Mesenchymal stem cell (in vitro differentiated cells and primary cell): Measurements from ENCODE around the gene PEF1.

Experiments
- DNase-seq: peaks from one replicate; pipeline ENCODE4 v3.0.0-alpha.2; 2013
- H2AFZ ChIP-seq: one replicate; pipeline ENCODE4 v1.6.1; 2013; ENCODE audit warnings: low read depth, mild to moderate bottlenecking, control low read depth, inconsistent platforms, low read length, moderate library complexity
- H2AK5ac ChIP-seq: 2 replicates; pipeline ENCODE4 v1.6.1; 2013; ENCODE audit warnings: low read length, moderate library complexity, mild to moderate bottlenecking, inconsistent platforms; ENCODE audit not compliant: severe bottlenecking
- H2BK120ac ChIP-seq: one replicate; pipeline ENCODE4 v1.6.1; 2013; ENCODE audit warnings: low read depth, mild to moderate bottlenecking, inconsistent platforms, low read length, moderate library complexity
- H2BK12ac ChIP-seq, 2 experiments: one replicate each; pipeline ENCODE4 v1.6.1; 2013; ENCODE audit warnings: inconsistent platforms in 2 of 2, low read length in 2 of 2, mild to moderate bottlenecking in 2 of 2, moderate library complexity in 2 of 2, control low read depth in 1 of 2
- H2BK15ac ChIP-seq: one replicate; pipeline ENCODE4 v1.6.1; 2013; ENCODE audit warnings: mild to moderate bottlenecking, low read depth, inconsistent platforms; ENCODE audit not compliant: poor library complexity, severe bottlenecking
- H2BK5ac ChIP-seq: 2 replicates; pipeline ENCODE4 v1.6.1; 2013; ENCODE audit warnings: low read depth, mild to moderate bottlenecking, low read length, control low read depth, inconsistent platforms; ENCODE audit not compliant: poor library complexity, severe bottlenecking
- H3K14ac ChIP-seq, 2 experiments: one replicate each; pipeline ENCODE4 v1.6.1; 2013; ENCODE audit warnings: inconsistent platforms in 2 of 2, low read length in 2 of 2, control low read depth in 1 of 2, mild to moderate bottlenecking in 1 of 2, moderate library complexity in 1 of 2
- H3K18ac ChIP-seq, 2 experiments: one replicate each; pipeline ENCODE4 v1.6.1; 2013; ENCODE audit warnings: inconsistent platforms in 2 of 2, low read length in 2 of 2, control low read depth in 1 of 2, low read depth in 1 of 2, mild to moderate bottlenecking in 1 of 2
- H3K23ac ChIP-seq, 2 experiments: one replicate each; pipeline ENCODE4 v1.6.1; 2013; ENCODE audit warnings: inconsistent platforms in 2 of 2, low read length in 2 of 2, mild to moderate bottlenecking in 2 of 2, moderate library complexity in 2 of 2, control low read depth in 1 of 2
- H3K27ac ChIP-seq: 2 replicates; pipeline ENCODE4 v1.5.1; 2013; ENCODE audit warnings: mild to moderate bottlenecking, moderate library complexity, low read length, control low read depth, inconsistent platforms; ENCODE audit not compliant: poor library complexity, severe bottlenecking
- H3K27me3 ChIP-seq, 2 experiments: 2 replicates each; pipeline versions ENCODE4 v1.6.1 to v1.7.0; 2013; ENCODE audit warnings: low read length in 2 of 2, mild to moderate bottlenecking in 2 of 2, moderate library complexity in 2 of 2, control low read depth in 1 of 2, inconsistent platforms in 1 of 2; ENCODE audit not compliant: control insufficient read depth in 1 of 2, insufficient read depth in 1 of 2
- H3K36me3 ChIP-seq, 2 experiments: 2 replicates each; pipeline versions ENCODE4 v1.6.1 to v1.7.0; 2013; ENCODE audit warnings: low read length in 2 of 2, control low read depth in 1 of 2, inconsistent platforms in 1 of 2, low read depth in 1 of 2, mild to moderate bottlenecking in 1 of 2; ENCODE audit not compliant: insufficient read depth in 2 of 2, control insufficient read depth in 1 of 2
- H3K4ac ChIP-seq, 2 experiments: one replicate each; pipeline ENCODE4 v1.6.1; 2013; ENCODE audit warnings: inconsistent platforms in 2 of 2, low read length in 2 of 2, mild to moderate bottlenecking in 2 of 2, moderate library complexity in 2 of 2, control low read depth in 1 of 2, low read depth in 1 of 2
- H3K4me1 ChIP-seq: 2 replicates; pipeline ENCODE4 v1.6.1; 2013; ENCODE audit warnings: low read depth, low read length, control low read depth; ENCODE audit not compliant: control insufficient read depth, insufficient read depth
- H3K4me2 ChIP-seq: 2 replicates; pipeline ENCODE4 v1.6.1; 2013; ENCODE audit warnings: low read length, mild to moderate bottlenecking, inconsistent platforms; ENCODE audit not compliant: poor library complexity, severe bottlenecking
- H3K4me3 ChIP-seq, 2 experiments: 2 replicates each; pipeline versions ENCODE4 v1.5.1 to v1.7.0; 2013; ENCODE audit warnings: low read length in 2 of 2, mild to moderate bottlenecking in 2 of 2, control low read depth in 1 of 2, low read depth in 1 of 2; ENCODE audit not compliant: insufficient read depth in 1 of 2
- H3K79me1 ChIP-seq: replicated peaks from 2 replicates; pipeline ENCODE4 v1.6.1; 2013; ENCODE audit warnings: mild to moderate bottlenecking, control low read depth, low read length, inconsistent platforms; ENCODE audit not compliant: poor library complexity, severe bottlenecking
- H3K9ac ChIP-seq: 2 replicates; pipeline ENCODE4 v1.7.0; 2013; ENCODE audit warnings: mild to moderate bottlenecking, low read length, moderate library complexity
- H3K9me3 ChIP-seq: 2 replicates; pipeline ENCODE4 v1.7.0; 2013; ENCODE audit warnings: mild to moderate bottlenecking, low read length; ENCODE audit not compliant: control insufficient read depth
- H4K8ac ChIP-seq: one replicate; pipeline ENCODE4 v1.6.1; 2013; ENCODE audit warnings: inconsistent platforms, mild to moderate bottlenecking, low read length, moderate library complexity
- H4K91ac ChIP-seq: one replicate; pipeline ENCODE4 v1.6.1; 2013; ENCODE audit warnings: mild to moderate bottlenecking, low read length, inconsistent platforms
- WGBS: methylation state at CpG from one replicate; pipeline ENCODE4 v1.1.7; 2013; ENCODE audit warnings: mixed read lengths; 5-methylcytosine and 5-hydroxymethylcytosine counted together

The PEF1 gene

DNA sequence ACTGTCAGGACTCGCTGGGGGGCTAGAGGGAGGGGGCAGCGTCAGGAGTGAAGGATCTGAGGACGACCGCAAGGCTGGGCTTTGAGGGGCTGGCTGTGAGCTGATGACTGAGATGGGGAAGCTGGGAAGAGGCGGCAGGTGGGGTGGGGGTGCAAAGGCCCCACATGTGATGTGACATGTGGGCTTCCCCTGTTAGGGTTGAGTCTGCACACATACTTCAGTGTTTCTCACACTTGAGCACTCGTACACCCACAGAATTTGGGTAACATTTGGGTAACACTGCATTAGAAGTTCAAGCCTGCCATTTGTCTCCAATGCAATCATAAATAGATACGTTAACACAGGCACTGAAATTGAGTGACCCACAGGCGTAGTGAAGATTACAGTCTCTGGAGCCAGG lies 42.9 kb upstream of the PEF1 start:
- Histone ChIP-seq H3K4me1 (peaks cover 31% of the 10 kb centered on the region), H2BK12ac (peak overlapping the region in 1 of 2 experiments; percentile 47), H4K91ac (no peak overlapping the region), H2AK5ac (no peak overlapping the region), H2BK15ac (peak overlapping the region; percentile 15), H3K4me2 (no peak overlapping the region), H3K4me3 (no peak overlapping the region), H2BK120ac (no peak overlapping the region), H3K27me3 (no peaks in the 10 kb centered on the region), H2AFZ (no peak overlapping the region), H4K8ac (no peak overlapping the region), H3K27ac (no peak overlapping the region), H3K14ac (no peak overlapping the region), H2BK5ac (no peak overlapping the region), H3K9me3 (no peaks in the 10 kb centered on the region), H3K4ac (no peak overlapping the region), H3K9ac (no peak overlapping the region), H3K23ac (no peak overlapping the region), H3K36me3 (peaks cover 61 to 94% of the 10 kb centered on the region in 2 experiments), H3K79me1 (peaks cover 1% of the 10 kb centered on the region), H3K18ac (no peak overlapping the region)
- no peak for DNase-seq
- WGBS: 94% methylated on average over 8 of the region's 8 CpGs

DNA sequence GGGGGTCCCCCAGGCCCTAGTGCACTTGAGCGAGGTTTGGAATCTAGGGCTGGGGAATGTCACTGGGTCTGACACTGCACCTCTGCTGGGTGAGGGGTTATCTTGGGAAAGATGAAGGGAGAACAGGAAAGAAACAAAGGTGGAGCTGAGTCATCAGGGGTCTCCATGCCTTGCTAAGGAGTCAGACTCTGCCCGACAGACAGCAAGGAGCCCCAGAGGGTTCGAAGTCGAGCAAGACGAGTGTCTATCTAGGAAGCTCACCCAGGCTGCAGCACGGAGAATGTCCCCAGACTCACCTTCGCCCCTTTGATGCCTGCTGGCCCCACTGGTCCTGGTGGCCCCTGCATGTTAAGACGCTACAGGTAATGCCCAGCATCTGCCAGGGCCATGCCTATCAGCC lies 41.1 kb upstream of the PEF1 start:
- H3K9me3 ChIP-seq: no peaks in the 10 kb centered on the region
- H3K36me3 ChIP-seq: peaks cover 62 to 97% of the 10 kb centered on the region in 2 experiments
- H4K8ac ChIP-seq: no peak overlapping the region
- H3K4me3 ChIP-seq: no peak overlapping the region
- no peak overlapping the region for H3K27ac ChIP-seq
- 85% methylated on average over 8 of the region's 8 CpGs for WGBS
- H2AFZ ChIP-seq: no peak overlapping the region
- no peak overlapping the region for H3K4me2 ChIP-seq
- no peak overlapping the region for H2BK120ac ChIP-seq
- H3K4me1 ChIP-seq: peaks cover 28% of the 10 kb centered on the region
- H3K79me1 ChIP-seq: peaks cover 1% of the 10 kb centered on the region
- H3K14ac ChIP-seq: no peak overlapping the region
- no peak overlapping the region for H3K23ac ChIP-seq
- DNase-seq: no peak
- peak overlapping the region; percentile 6 for H2BK15ac ChIP-seq
- H3K4ac ChIP-seq: no peak overlapping the region
- H2BK5ac ChIP-seq: no peak overlapping the region
- no peak overlapping the region for H2BK12ac ChIP-seq
- no peak overlapping the region for H2AK5ac ChIP-seq
- H4K91ac ChIP-seq: no peak overlapping the region
- no peak overlapping the region for H3K18ac ChIP-seq
- no peaks in the 10 kb centered on the region for H3K27me3 ChIP-seq
- no peak overlapping the region for H3K9ac ChIP-seq

- H3K27ac ChIP-seq: no peak overlapping the region
- H2BK120ac ChIP-seq: no peak overlapping the region
- peaks cover 70 to 97% of the 10 kb centered on the region in 2 experiments for H3K36me3 ChIP-seq
- H3K4me3 ChIP-seq: no peak overlapping the region
- H2BK5ac ChIP-seq: no peak overlapping the region
- peaks cover 17% of the 10 kb centered on the region for H3K4me1 ChIP-seq
- no peak overlapping the region for H3K9ac ChIP-seq
- no peak overlapping the region for H3K18ac ChIP-seq
- no peak overlapping the region for H3K4ac ChIP-seq
- H3K4me2 ChIP-seq: no peak overlapping the region
- no peaks in the 10 kb centered on the region for H3K79me1 ChIP-seq
- H2AK5ac ChIP-seq: no peak overlapping the region
- no peak overlapping the region for H3K14ac ChIP-seq
- no peak overlapping the region for H4K8ac ChIP-seq
- H2BK15ac ChIP-seq: no peak overlapping the region
- no peak overlapping the region for H3K23ac ChIP-seq
- H2AFZ ChIP-seq: no peak overlapping the region
- no peaks in the 10 kb centered on the region for H3K27me3 ChIP-seq
- H4K91ac ChIP-seq: no peak overlapping the region
- no peak overlapping the region for H2BK12ac ChIP-seq
- DNase-seq: no peak
- WGBS: 86% methylated on average over 11 of the region's 11 CpGs
- H3K9me3 ChIP-seq: no peaks in the 10 kb centered on the region
Measured at GRCh38 chr1:31683997-31684396, 39.3 kb upstream of the PEF1 start.

GRCh38 chr1:31681415-31681814 lies 36.7 kb upstream of the PEF1 start:
- Histone ChIP-seq H3K4me2 (no peak overlapping the region), H3K27me3 (no peaks in the 10 kb centered on the region), H3K79me1 (no peaks in the 10 kb centered on the region), H2BK12ac (no peak overlapping the region), H2AK5ac (no peak overlapping the region), H3K36me3 (peaks cover 71 to 95% of the 10 kb centered on the region in 2 experiments), H2AFZ (no peak overlapping the region), H3K23ac (no peak overlapping the region), H3K27ac (no peak overlapping the region), H2BK15ac (no peak overlapping the region), H3K4ac (no peak overlapping the region), H2BK120ac (no peak overlapping the region), H3K14ac (no peak overlapping the region), H3K9me3 (no peaks in the 10 kb centered on the region), H3K4me3 (no peak overlapping the region), H3K9ac (no peak overlapping the region), H3K18ac (no peak overlapping the region), H4K91ac (no peak overlapping the region), H2BK5ac (no peak overlapping the region), H4K8ac (no peak overlapping the region), H3K4me1 (peaks cover 15% of the 10 kb centered on the region)
- 73% methylated on average over 9 of the region's 9 CpGs for WGBS
- no peak for DNase-seq
